GM19438 (cell line): Measurements from ENCODE around the gene GUCY2F.
A peak's percentile ranks its signal among the peaks of the same experiment; 100 is the strongest.

ENCODE experiments used
- ATAC-seq: cut with Tn5 transposase; IDR thresholded peaks from one replicate; pipeline ENCODE4 v1.9.1; 2021; ENCODE audit warnings: low read depth; ENCODE audit not compliant: unreplicated experiment

Gene GUCY2F

DNA sequence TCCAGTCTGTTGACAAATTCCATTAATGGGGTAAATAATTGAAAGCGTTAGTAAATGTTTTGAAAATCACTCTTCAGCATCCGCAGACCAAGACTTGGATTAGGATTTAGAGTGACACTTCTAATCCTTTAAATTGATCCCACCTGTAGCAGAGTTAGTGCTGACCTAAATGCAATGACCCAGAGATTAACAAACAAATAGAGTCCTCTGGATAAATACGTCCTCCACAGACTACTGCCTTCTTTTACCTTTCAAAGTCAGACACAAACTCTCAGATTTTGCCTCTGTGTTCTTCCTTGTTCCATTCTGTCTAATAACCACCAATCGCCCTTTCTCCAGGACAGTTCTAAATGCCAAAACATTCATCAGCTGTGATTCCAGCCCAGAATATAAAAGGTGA, at the start of gene GUCY2F:
GUCY2F (minus strand) TSS at position 101 of the 400 bp plus-strand sequence. CDS start 6,150 bp downstream, outside the sequence.
- ATAC-seq: no peak

DNA sequence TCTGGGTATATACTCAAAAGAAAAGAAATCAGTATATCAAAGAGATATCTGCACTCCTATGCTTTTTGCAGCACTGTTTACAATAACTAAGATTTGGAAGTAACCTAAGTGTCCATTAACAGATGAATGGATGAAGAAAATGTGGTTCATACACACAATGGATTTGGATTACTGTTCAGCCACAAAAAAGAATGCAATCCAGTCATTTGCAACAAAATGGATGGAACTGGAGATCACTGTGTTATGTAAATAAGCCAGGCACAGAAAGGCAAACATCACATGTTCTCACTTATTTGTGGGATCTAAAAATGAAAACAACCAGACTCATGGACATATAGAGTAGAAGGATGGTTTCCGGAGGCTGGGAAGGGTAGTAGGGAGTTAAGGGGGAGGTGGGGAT, 37.1 kb upstream of the GUCY2F start:
- no peak for ATAC-seq

- ATAC-seq: no peak
Observed at GRCh38 chrX:109511113-109511512, 29.2 kb upstream of the GUCY2F start.

GRCh38 chrX:109508915-109509314, 27.0 kb upstream of the GUCY2F start:
- no peak for ATAC-seq

DNA sequence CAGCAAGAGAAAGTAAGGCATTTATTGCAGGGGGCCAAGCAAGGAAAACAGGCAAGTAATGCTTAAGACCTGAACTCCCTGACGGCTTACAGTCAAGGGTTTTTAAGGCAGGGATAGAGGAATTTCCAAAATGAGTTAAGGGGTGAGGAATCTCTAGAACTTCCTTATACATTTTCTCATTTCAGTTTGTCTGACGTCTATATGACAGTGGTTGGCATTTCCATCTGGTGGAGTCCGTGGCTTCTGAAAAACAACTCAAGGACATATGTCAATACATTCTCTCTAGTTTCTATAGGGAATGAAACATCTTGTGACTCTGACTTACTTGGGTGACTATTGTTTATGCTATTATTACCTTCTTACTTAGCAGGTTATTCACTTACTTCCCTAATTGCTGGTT, 19.3 kb upstream of the GUCY2F start:
- no peak for ATAC-seq

DNA sequence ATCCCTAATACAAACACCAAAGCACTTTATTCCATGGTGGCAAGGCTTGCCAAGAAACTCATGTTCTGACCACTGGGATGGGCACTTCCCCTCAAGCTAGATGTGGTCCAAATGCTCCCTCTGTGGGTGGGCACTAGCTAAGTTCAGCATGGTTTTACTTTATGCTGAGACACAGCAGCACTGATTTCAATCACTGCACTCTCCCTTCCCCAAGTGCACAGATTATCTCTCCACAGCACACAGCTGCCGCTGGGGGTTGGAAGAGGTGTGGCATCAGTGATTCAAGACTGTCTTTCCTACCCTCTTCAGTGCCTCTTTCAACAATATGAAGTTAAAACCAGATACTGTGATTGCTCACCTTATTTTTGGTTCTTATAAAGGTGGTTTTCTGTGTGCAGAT, 16.5 kb upstream of the GUCY2F start:
- ATAC-seq: no peak

GRCh38 chrX:109489174-109489573, 7.3 kb upstream of the GUCY2F start:
- no peak for ATAC-seq

DNA sequence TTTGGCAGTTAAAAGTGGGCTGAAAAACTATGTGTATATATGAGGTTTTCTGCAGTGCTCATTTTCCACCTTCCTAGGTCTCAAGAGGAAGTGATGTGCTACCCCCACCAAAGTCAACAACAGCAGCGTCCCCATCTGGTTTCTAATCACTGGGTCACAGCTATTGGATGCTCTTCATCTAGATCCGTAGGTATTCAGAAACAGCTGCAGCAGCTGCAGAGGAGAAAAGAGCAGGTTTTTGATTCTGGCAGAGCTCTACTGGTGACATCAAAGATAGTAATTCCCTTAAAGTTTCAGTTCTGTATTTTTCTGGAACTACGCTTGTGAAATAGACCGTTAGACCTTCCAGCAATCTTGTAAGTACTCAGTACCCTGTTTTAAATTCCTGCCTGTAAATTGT, 5.8 kb upstream of the GUCY2F start:
- no peak for ATAC-seq

DNA sequence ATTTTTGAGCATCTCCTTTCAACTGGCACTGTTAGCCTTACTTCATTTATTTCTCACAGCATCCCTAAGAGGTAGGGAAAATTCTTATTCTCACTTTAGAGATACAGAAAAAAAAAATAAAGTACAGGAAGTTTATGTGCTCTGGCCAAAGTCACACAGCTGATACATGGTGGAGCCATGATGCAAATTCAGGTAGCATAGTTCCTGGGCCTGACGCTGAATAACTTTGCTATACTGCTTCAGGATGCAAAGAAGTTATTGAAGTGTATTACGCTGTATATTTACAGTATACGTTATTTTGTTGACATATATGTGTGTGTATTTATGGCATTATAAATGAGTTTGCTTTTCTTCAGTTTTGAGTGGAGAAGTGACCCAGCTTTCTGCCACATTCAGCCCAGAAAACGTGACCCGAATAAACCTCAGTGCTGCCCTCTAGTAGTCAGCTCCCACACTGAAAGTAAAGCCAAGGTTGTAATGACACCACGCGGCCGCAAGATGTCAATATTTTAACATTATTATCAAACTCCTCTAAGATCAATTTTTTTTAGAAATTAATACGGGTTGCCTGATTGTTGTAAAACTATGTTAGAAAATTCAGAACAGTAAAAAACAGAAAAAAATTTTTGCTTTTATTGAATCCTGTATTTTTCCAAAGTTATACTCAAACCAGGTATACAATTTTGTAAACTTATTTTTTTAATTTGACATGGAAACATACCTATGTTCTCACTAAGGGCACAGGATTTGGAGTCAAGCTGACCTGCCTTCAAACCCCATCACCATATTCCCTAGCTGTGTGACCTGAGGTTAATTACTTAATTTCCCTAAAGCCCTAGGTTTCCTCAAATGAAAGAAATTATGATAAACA, 3.8 kb upstream of the GUCY2F start:
- ATAC-seq: peak; percentile 74

DNA sequence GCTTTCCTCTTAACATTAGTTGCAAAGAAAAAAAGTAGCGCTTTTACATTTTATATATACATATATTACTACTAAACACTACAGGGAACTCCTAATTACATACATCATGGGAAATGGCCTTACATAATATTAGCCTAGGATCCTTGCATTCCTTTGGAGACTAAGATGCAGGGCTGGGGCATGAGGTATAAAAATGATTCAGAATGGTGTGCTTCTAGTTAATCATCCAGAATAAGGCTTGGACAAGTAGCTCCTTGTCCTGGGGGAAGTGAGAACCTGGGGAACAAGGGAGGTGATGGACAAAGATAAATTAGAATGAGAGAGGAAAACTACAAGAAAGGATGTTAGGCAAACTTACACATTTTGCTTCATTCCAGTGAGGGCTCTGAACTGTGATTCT, 3.0 kb upstream of the GUCY2F start:
- no peak for ATAC-seq

DNA sequence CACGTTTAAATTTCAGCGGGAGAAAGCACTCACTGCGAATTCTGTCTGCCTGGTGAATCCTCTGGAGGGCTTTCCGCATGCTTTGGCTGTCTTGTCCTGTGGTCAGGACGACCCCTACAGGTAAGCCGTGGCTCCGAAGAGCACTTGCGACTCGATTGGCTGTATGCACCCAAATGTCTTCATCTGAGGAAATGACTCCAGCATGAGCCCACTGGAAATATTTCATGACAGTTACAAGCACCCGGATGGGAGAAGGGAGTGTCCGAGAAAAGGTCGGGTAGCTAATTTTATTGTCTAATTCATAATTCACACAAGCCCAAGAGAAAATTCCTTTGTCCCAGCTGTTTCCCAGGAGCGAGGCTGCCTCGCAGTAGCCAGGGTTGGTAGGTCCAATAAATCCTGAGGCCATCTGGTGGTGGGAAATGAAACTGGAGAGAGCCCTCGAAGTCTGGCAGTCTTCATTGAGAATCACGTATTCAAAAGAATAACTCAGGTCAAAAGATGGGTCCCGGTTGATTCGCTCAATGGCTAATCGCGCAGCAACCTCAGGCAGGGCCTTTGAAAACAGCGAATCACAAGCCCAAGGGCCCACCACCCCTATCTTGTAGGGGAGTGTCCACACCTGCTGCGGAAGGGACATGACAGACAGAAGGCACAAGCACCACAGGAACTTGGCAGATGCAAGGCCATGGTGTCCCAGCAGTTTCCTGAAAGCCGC, 6.6 kb downstream of the GUCY2F start:
- ATAC-seq: no peak

GRCh38 chrX:109472939-109473735, 8.7 kb downstream of the GUCY2F start:
- ATAC-seq: no peak

- ATAC-seq: no peak
Observed at GRCh38 chrX:109464231-109464630, 17.7 kb downstream of the GUCY2F start.

DNA sequence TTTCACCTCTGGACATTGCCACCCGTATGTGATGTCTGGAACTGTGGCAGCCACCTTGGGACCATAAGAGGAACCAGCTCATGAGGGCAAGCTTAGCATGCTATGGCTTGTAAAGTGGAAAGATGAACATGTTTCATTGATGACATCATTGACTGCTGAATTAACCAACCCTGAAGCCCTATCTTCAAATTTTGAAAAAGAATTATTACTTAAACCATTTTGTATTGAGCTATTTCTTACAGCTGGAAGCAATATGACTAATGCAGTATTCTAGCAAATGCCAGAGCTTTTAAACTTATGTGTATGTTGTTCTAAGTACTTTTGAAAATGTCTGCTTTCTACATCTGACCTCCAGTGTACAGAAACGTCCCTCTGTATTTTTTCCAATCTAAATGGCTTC, 18.1 kb downstream of the GUCY2F start:
- no peak for ATAC-seq

DNA sequence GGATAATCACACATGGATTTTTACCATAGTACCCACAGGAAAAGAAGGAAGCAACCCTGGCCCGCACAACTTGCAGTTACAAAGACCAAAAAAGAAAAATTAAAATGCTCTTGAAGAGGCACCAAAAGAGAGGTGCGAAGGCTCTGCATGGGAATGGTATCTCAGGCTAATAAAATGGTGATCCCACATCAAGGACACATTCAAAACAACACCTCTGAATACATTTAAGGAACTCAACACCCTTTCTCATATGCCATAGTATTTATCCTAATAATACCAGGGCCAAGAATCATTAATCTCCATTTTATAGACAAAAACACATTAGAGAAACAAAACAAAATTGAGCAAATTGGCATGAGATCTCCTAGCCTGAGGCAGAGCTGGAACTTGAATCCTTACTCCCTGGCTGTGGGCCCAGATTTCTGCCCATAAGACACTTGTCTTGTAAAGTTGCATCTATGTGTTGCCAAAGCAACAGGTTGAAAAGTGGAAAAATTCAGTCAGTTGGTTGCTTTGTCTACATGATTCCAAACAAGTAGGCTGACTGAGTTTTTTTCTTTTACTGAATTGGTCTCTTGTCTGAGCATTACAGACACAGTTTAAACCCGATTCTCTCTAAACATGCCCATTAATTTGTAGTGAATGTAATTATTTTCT, 33.5 kb downstream of the GUCY2F start:
- no peak for ATAC-seq

GRCh38 chrX:109441266-109441665, 40.6 kb downstream of the GUCY2F start:
- ATAC-seq: no peak

GRCh38 chrX:109440475-109440874, 41.4 kb downstream of the GUCY2F start:
- ATAC-seq: peak; percentile 90

- ATAC-seq: no peak
Observed at GRCh38 chrX:109409181-109409580, 72.7 kb downstream of the GUCY2F start.

DNA sequence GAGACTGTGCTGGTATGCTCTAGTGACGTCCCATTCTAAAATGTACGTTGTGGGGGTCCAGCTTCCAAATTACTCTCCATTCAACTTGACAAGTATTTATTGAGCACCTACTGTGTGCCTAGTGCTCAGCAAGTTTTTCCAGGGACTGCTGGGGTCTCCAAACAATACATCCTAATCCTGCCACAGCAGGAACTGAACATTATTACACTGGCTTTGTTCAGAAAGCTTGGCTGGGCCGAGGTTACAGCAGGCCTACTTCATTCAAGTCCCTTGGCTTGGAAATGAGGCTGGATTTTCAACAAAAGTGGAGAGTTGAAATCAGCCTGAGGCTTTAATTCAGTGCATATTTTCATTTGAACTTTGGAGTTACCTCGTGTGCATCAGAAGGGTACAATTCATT, 78.0 kb downstream of the GUCY2F start:
- ATAC-seq: no peak

GRCh38 chrX:109399831-109400230, 82.1 kb downstream of the GUCY2F start:
- no peak for ATAC-seq

DNA sequence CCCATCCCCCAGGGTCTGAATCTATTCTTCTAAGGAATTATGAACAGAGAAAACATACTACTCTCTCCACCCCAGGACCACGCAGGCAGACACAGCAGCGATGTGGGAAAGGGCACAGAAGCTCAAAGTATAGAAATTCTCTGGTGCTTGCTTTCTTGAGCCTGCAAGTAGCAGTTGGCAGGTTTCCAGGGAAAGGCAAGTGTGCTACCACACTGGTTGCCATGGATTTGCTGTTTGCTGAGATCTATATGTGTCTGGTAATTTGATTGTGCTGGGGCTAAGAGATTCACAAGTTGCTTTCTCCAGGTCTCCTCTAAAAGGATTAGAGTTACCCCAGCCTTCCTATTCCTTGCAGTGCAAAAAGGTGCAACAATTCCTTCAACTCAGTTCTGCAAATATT, 83.1 kb downstream of the GUCY2F start:
- no peak for ATAC-seq
